Loucy (cell line): ENCODE results near the gene GABRA1.

Experiments
- CTCF ChIP-seq: fragments of 200-600 bp; sonication (generic); conservative IDR thresholded peaks from 2 replicates; pipeline ENCODE4 v1.5.1; 2014; ENCODE audit warnings: mild to moderate bottlenecking, antibody characterized with exemption, low read length
- EZH2phosphoT487 ChIP-seq: fragments of 200-600 bp; IDR thresholded peaks from 2 replicates; pipeline ENCODE4 v1.6.1; 2018; ENCODE audit warnings: antibody characterized with exemption, mild to moderate bottlenecking, moderate library complexity, borderline replicate concordance

GRCh38 chr5:161863811-161864210 lies 15.9 kb downstream of the GABRA1 start:
- TF ChIP-seq CTCF (no peak), EZH2phosphoT487 (no peak)
